Activated T-helper 1 cell treated with anti-CD3 and anti-CD28 coated beads, Interleukin-12 subunit alpha, Interleukin-12 subunit beta, Interleukin-2, Interleukin-4 antibody, amounts not matched to agents 30 ng/mL and 10 ng/mL and 1 ng/mL, durations not matched to agents 14 hours and 24 hours and 36 hours (primary cell): Measurements from ENCODE around the gene DEPDC7. TPM values are rescaled to one million over a fixed set of nuclear protein-coding genes. Genes with fewer than 3 reads are reported as not detected.

ENCODE experiments used
- DNase-seq: peaks from one replicate; pipeline ENCODE4 v3.0.0; 2021; ENCODE audit warnings: low spot score
- H3K27ac Mint-ChIP-seq: one replicate; pipeline ENCODE4 v1.8.0; 2021; ENCODE audit warnings: mild to moderate bottlenecking, mixed read lengths
- H3K27me3 Mint-ChIP-seq: one replicate; pipeline ENCODE4 v1.8.0; 2022; ENCODE audit warnings: mild to moderate bottlenecking, moderate library complexity, mixed read lengths; ENCODE audit not compliant: insufficient read depth
- H3K36me3 Mint-ChIP-seq: one replicate; pipeline ENCODE4 v1.8.0; 2021; ENCODE audit warnings: low read depth, mixed read lengths
- H3K4me1 Mint-ChIP-seq: one replicate; pipeline ENCODE4 v1.8.0; 2021; ENCODE audit warnings: low read depth, mixed read lengths
- H3K4me3 Mint-ChIP-seq: one replicate; pipeline ENCODE4 v1.8.0; 2021; ENCODE audit warnings: mild to moderate bottlenecking, moderate library complexity, mixed read lengths
- H3K9me3 Mint-ChIP-seq: one replicate; pipeline ENCODE4 v1.8.0; 2021; ENCODE audit warnings: mixed read lengths
- intact Hi-C: fragments of 100-400 bp; cut with micrococcal nuclease; formaldehyde crosslinking; loops from one replicate; pipeline ENCODE4 v1.15.1; 2024
- total RNA-seq: library from RNA; stranded (reverse); gene quantifications from 2 replicates; pipeline ENCODE4 v1.2.3, GENCODE V29; 2022

Gene DEPDC7
- total RNA-seq, 1 donor from 2014 or later: 0.26 TPM

DNA sequence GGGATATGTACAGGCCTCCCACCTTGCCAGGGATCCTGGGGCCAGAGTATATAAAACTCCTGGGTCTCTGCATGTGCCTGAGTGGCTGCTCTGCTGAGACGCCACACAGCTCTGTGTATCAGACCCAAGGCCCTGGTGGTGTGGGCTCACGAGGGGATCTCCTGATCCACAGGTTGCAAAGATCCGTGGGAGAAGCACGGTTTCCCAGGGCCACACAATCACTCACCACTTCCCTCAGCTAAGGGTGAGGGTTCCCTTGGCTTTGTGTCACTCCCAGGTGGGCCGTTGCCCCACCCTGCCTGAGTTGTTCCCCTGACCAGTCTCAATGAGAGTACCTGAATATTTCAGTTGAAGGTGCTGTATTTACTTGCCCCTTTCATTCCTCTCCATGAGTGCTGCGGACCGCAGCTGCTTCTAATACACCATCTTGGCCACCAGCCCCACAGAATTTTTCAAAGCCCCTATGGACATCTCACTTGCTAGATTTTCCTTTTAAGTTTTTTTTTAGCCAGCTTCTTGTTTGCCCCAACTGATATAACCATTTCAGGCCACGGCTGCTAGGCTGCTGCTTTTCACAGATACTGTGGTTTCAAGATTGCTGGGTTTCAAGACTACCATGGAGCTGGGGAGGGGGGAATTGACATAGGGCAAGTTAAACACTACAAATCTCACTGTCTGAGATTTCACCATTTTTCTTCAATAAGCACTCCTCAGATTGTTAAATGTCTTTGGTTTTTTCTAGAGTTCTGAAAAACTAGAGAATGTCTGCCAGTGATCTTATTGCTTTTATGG is 13.7 kb upstream of the DEPDC7 start:
- Mint-ChIP-seq H3K9me3 (peaks cover 11% of the 10 kb centered on the region), H3K36me3 (peaks cover 2% of the 10 kb centered on the region), H3K27ac (no peak overlapping the region), H3K4me1 (peaks cover 20% of the 10 kb centered on the region), H3K4me3 (no peak overlapping the region), H3K27me3 (peaks cover 57% of the 10 kb centered on the region)
- no peak for DNase-seq
- intact Hi-C loops: no loop called here

DNA sequence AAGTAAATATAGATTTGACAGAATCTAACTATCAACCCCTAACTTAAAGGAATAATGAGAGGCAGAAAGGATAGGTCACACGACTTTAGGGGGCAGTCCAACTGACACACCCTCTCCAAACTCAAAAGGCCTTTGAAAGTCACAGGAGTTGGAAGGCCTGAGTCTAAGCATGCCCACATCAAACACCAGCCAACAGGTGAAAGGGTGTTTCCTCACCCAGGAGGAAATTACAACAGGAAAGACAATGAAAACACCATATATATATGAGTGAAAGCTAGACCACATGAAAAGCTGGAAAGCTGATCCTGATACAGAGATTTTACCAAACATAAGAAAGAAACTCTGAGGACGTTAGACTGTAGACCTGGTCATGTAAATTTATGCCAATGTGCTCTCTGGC is 10.5 kb upstream of the DEPDC7 start:
- Mint-ChIP-seq H3K9me3 (no peaks in the 10 kb centered on the region), H3K36me3 (peaks cover 2% of the 10 kb centered on the region), H3K4me1 (peaks cover 20% of the 10 kb centered on the region), H3K27me3 (peaks cover 61% of the 10 kb centered on the region), H3K4me3 (no peak overlapping the region), H3K27ac (no peak overlapping the region)
- intact Hi-C loops: no loop called here
- no peak for DNase-seq

DNA sequence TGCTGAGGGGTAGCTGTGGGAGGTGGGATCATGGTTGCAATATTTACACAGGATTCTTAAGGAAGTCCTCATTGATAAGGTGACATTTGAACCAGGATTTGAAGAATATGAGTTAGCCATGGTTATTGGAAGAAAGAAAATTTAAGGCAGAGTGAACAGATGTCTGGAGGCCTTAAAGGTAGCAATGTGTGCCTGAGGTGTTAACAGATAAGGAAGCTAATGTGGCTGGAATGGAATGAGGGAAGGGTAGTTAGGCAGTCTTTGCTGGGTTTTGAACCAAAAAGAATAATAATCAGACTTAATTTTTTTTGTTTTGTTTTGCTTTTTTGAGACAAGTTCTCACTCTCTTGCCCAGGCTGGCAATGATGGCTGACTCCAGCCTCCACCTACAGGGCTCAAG is 9.7 kb upstream of the DEPDC7 start:
- Mint-ChIP-seq H3K36me3 (peaks cover 2% of the 10 kb centered on the region), H3K4me3 (no peak overlapping the region), H3K27ac (no peak overlapping the region), H3K9me3 (no peaks in the 10 kb centered on the region), H3K27me3 (peaks cover 62% of the 10 kb centered on the region), H3K4me1 (peaks cover 20% of the 10 kb centered on the region)
- DNase-seq: no peak
- intact Hi-C loops: no loop called here

DNA sequence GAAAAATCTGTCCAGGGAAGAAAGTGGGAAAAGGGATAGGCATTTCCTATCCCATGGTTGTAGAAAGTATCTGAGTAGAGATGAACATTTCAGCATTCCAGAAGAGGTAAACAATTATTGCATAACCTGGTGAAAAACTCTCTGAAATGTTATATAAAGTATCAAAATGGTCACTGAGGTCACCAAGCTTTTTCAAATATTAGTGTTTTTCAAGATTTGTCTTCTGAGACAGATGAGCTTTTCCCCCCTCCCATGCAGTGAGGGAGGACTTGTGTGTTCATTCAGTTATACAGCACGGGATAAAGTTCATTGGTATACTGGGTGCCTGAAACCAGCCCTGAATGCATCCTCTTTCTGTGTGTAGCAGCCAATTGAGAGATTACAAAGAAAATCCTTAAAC is 1.9 kb upstream of the DEPDC7 start:
- DNase-seq: no peak
- Mint-ChIP-seq H3K36me3 (peaks cover 2% of the 10 kb centered on the region), H3K27ac (no peak overlapping the region), H3K27me3 (peaks cover 47% of the 10 kb centered on the region), H3K4me1 (peaks cover 18% of the 10 kb centered on the region), H3K9me3 (no peaks in the 10 kb centered on the region), H3K4me3 (no peak overlapping the region)
- intact Hi-C loops: loop anchor here (5.0 to 10.0 kb wide), 4 partner anchors 149 to 1901 kb away; partner anchors contain the start of genes APIP, CAPRIN1, CSTF3 and LMO2

GRCh38 chr11:33016654-33017053 is 976 bp downstream of the DEPDC7 start:
- Mint-ChIP-seq H3K36me3 (peaks cover 2% of the 10 kb centered on the region), H3K27ac (no peak overlapping the region), H3K4me1 (peaks cover 12% of the 10 kb centered on the region), H3K4me3 (peak overlapping the region; percentile 64), H3K27me3 (peaks cover 46% of the 10 kb centered on the region), H3K9me3 (no peaks in the 10 kb centered on the region)
- no peak for DNase-seq
- intact Hi-C loops: loop anchor here (10.0 kb wide), 2 partner anchors 1038 to 1898 kb away; partner anchors contain the start of genes APIP, CAPRIN1 and PDHX

DNA sequence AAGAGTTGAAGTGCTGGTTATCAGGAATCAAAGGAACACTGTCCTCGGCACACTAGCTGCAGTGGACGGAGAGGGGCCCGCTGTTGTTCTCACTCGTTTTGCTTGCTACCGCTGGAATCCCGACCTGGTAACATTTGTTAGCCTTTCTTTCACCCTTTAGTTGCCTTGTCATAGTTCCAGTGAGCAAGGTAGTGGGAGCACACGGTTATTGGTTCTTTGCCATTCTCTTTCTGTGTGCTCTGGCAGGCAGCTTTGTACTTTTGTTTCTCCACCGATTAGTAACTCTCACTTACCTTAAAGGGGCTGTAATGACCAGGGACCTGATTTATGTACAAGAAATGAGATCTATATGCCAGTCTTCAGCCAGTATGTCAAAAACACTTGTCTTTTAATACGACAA is 1.8 kb downstream of the DEPDC7 start:
- Mint-ChIP-seq H3K27ac (no peak overlapping the region), H3K4me3 (no peak overlapping the region), H3K9me3 (no peaks in the 10 kb centered on the region), H3K4me1 (peaks cover 7% of the 10 kb centered on the region), H3K27me3 (peaks cover 50% of the 10 kb centered on the region), H3K36me3 (peaks cover 2% of the 10 kb centered on the region)
- no peak for DNase-seq
- intact Hi-C loops: loop anchor here (10.0 kb wide), 2 partner anchors 1037 to 1897 kb away; partner anchors contain the start of genes APIP, CAPRIN1 and PDHX

GRCh38 chr11:33017965-33018364 is 2.3 kb downstream of the DEPDC7 start:
- H3K27ac Mint-ChIP-seq: no peak overlapping the region
- no peak for DNase-seq
- H3K4me3 Mint-ChIP-seq: no peak overlapping the region
- peaks cover 7% of the 10 kb centered on the region for H3K4me1 Mint-ChIP-seq
- H3K27me3 Mint-ChIP-seq: peaks cover 50% of the 10 kb centered on the region
- intact Hi-C loops: loop anchor here (10.0 kb wide), 2 partner anchors 1037 to 1897 kb away; partner anchors contain the start of genes APIP, CAPRIN1 and PDHX
- H3K9me3 Mint-ChIP-seq: no peaks in the 10 kb centered on the region
- peaks cover 2% of the 10 kb centered on the region for H3K36me3 Mint-ChIP-seq

- H3K27ac Mint-ChIP-seq: no peak overlapping the region
- peaks cover 7% of the 10 kb centered on the region for H3K4me1 Mint-ChIP-seq
- intact Hi-C loops: loop anchor here (10.0 kb wide), 2 partner anchors 1036 to 1896 kb away; partner anchors contain the start of genes APIP, CAPRIN1 and PDHX
- H3K4me3 Mint-ChIP-seq: no peak overlapping the region
- H3K36me3 Mint-ChIP-seq: peaks cover 2% of the 10 kb centered on the region
- H3K27me3 Mint-ChIP-seq: peaks cover 48% of the 10 kb centered on the region
- no peaks in the 10 kb centered on the region for H3K9me3 Mint-ChIP-seq
- no peak for DNase-seq
These were observed 3.2 kb downstream of the DEPDC7 start for GRCh38 chr11:33018840-33019239.

- H3K36me3 Mint-ChIP-seq: peaks cover under 1% of the 10 kb centered on the region
- H3K4me1 Mint-ChIP-seq: peaks cover 4% of the 10 kb centered on the region
- H3K27ac Mint-ChIP-seq: no peak overlapping the region
- H3K9me3 Mint-ChIP-seq: no peaks in the 10 kb centered on the region
- no peak overlapping the region for H3K4me3 Mint-ChIP-seq
- no peak for DNase-seq
- peaks cover 43% of the 10 kb centered on the region for H3K27me3 Mint-ChIP-seq
- intact Hi-C loops: no loop called here
These were observed 5.8 kb downstream of the DEPDC7 start for GRCh38 chr11:33021501-33021900.

GRCh38 chr11:33021937-33022336 is 6.3 kb downstream of the DEPDC7 start:
- no peaks in the 10 kb centered on the region for H3K36me3 Mint-ChIP-seq
- no peaks in the 10 kb centered on the region for H3K4me1 Mint-ChIP-seq
- H3K27ac Mint-ChIP-seq: no peak overlapping the region
- intact Hi-C loops: no loop called here
- H3K27me3 Mint-ChIP-seq: peaks cover 44% of the 10 kb centered on the region
- H3K4me3 Mint-ChIP-seq: no peak overlapping the region
- DNase-seq: no peak
- no peaks in the 10 kb centered on the region for H3K9me3 Mint-ChIP-seq

DNA sequence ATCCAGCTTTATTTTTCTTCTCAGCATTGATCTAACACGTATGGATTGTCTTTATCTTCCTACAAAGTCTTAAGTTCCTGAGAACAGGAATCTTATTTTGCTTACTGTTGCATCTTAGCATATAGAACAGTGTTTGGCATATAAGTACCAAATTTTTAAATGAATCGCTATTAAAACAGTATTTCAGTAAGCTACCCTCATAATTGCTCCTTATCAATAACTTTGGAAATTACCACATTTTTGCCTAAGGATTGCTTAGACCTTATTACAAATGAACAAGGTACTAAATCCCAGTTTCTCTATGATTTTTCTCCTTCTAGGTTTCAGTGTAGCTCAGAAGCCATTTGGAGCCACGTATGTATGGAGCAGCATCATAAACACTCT is 9.7 kb downstream of the DEPDC7 start:
- no peaks in the 10 kb centered on the region for H3K36me3 Mint-ChIP-seq
- H3K27ac Mint-ChIP-seq: no peak overlapping the region
- H3K4me1 Mint-ChIP-seq: no peaks in the 10 kb centered on the region
- no peak for DNase-seq
- intact Hi-C loops: no loop called here
- peaks cover 38% of the 10 kb centered on the region for H3K27me3 Mint-ChIP-seq
- no peaks in the 10 kb centered on the region for H3K9me3 Mint-ChIP-seq
- H3K4me3 Mint-ChIP-seq: no peak overlapping the region

DNA sequence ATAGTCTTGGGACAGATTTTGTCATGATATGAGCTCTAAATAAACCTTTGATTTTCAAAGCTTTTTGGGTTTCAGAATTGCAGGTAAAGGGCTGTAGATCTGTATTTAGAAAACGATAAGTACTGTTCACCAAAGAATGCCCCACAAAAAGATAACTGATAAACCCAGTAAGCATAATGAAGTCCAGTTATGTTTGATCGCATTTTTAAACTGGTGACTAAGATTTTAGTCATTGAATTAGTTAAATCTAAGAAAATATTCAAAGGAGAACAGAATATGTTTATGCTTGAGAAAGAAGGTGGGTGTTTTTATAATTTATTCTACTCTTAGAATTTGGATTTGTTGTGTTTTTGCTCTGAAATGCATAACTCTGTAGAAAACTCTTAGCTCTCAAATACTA is 11.6 kb downstream of the DEPDC7 start:
- H3K4me1 Mint-ChIP-seq: no peaks in the 10 kb centered on the region
- H3K9me3 Mint-ChIP-seq: no peaks in the 10 kb centered on the region
- no peaks in the 10 kb centered on the region for H3K36me3 Mint-ChIP-seq
- peaks cover 43% of the 10 kb centered on the region for H3K27me3 Mint-ChIP-seq
- no peak for DNase-seq
- H3K4me3 Mint-ChIP-seq: no peak overlapping the region
- H3K27ac Mint-ChIP-seq: no peak overlapping the region
- intact Hi-C loops: no loop called here

DNA sequence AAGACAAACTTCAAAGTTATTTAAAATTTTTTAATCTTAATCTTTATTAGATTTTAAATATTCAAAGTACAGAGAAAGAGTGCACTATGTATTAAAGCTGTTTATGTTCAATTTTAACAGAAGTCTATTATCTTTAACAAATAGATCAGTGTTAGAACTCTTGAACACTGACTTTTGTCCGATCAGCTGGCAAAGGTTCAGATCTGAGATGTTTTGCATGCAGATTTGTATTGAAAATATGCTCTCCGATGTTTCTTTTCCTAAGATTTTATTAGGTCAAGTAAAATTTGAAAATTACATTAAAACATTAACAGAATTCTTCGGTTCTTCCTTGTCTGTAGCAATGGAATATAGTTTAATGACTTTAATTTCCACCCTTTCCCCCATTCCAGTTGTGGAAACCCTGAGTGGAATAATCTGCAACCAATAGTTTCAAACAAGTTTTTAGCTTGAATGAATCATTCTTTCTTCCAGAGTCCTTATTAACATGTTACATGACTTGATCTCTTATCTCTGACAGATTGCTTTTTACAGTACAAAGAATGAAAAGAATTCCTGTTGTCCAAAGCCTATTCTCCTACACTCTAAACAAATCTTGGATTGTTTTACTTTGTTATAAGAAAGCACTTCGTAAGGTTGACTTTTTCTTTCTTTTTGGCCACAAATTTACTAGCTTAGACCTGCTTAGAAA is 12.3 kb downstream of the DEPDC7 start:
- Mint-ChIP-seq H3K27me3 (peaks cover 49% of the 10 kb centered on the region), H3K27ac (no peak overlapping the region), H3K4me3 (no peak overlapping the region), H3K36me3 (no peaks in the 10 kb centered on the region), H3K9me3 (no peaks in the 10 kb centered on the region), H3K4me1 (no peaks in the 10 kb centered on the region)
- no peak for DNase-seq
- intact Hi-C loops: no loop called here
